ENCODE results near the gene FGF1. TPM values are rescaled to one million over a fixed set of nuclear protein-coding genes. Genes with fewer than 3 reads are reported as not detected.

Gene FGF1
- total and polyA plus RNA-seq, 8 donors: 0.73 to 3.5 (median 1.0) TPM; not detected in 3

DNA sequence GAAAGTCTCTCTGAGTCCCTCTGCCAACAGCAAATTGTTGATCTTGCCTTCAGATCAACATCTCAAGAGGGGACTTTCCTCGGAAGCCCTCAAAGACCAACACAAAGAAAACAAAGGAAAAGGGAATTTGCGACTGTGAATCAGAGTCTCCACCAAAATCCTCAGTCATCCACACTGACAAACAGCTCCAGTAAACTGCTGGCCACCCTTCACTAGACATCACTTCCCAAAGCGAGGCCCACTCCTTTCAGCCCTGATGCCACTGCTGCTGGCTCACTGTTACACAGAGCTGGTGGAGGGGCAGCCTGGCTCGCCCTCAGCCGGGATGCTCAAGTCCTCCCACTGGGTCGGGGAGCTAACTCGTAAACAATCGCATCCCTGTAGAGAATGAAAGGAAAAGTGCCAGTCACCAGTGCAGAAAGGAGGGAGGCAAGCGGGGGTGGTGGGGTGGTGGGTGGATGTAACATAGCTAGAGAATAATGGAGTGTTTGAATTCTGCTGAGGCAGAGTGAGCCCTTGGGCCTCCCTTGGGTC lies 1.3 kb downstream of the FGF1 start:
- peak in 1 of 2 donors; percentile 56 for DNase-seq
- intact Hi-C loops (cut with DNase I; ENCODE audit: low total_unique reads): no loop called here
- 38 to 63% (median 50%) methylated on average over 9 of the region's 9 CpGs for WGBS, 5 donors
- Histone ChIP-seq H3K27ac (peak overlapping the region in 4 of 5 donors; percentile 8 to 34 (median 20)), H3K4me1 (peaks cover 0 to 34% (median 16%) of the 10 kb centered on the region in 4 donors), H3K4me3 (no peak overlapping the region), H3K36me3 (no peaks in the 10 kb centered on the region), H3K27me3 (no peaks in the 10 kb centered on the region), H3K9me3 (no peaks in the 10 kb centered on the region)
- TF ChIP-seq EP300 (IDR thresholded peaks at IDR 0.05) (no peak), POLR2A (IDR thresholded peaks at IDR 0.05) (no peak), POLR2AphosphoS5 (IDR thresholded peaks at IDR 0.05) (no peak)
- TF ChIP-seq, protein P1, sequence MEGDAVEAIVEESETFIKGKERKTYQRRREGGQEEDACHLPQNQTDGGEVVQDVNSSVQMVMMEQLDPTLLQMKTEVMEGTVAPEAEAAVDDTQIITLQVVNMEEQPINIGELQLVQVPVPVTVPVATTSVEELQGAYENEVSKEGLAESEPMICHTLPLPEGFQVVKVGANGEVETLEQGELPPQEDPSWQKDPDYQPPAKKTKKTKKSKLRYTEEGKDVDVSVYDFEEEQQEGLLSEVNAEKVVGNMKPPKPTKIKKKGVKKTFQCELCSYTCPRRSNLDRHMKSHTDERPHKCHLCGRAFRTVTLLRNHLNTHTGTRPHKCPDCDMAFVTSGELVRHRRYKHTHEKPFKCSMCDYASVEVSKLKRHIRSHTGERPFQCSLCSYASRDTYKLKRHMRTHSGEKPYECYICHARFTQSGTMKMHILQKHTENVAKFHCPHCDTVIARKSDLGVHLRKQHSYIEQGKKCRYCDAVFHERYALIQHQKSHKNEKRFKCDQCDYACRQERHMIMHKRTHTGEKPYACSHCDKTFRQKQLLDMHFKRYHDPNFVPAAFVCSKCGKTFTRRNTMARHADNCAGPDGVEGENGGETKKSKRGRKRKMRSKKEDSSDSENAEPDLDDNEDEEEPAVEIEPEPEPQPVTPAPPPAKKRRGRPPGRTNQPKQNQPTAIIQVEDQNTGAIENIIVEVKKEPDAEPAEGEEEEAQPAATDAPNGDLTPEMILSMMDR (IDR thresholded peaks at IDR 0.05): no peak

DNA sequence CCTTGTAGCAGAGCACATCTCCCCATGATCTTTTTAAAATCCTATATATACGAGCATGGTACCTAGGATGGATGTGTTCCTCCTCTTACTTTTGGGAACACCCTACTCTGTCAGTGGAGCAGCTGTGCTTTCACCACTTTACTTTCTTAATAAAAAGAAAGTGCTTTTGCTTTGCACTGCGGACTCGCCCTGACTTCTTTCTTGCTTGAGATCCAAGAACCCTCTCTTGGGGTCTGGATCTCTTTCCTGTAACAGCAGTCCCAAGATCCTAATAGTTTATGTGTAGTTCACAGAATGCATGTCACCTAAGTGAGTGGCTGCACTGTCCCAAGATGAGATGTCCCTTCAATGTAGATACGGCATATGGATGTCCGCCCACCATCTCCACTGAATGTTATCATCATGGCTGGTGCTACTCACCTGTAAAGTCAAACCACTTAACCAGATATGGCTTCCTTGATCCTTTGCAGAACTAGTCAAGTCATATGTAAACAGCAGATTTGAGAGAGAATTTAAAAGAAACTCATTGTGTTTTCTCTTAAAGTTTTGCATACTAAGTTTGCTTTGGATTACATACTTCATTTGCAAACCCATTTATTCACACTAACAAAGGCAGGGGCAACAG lies 1.9 kb downstream of the FGF1 start:
- Histone ChIP-seq H3K9me3 (no peaks in the 10 kb centered on the region), H3K4me3 (no peak overlapping the region), H3K4me1 (peaks cover 0 to 34% (median 16%) of the 10 kb centered on the region in 4 donors), H3K36me3 (no peaks in the 10 kb centered on the region), H3K27ac (peak overlapping the region in 1 of 5 donors; percentile 28), H3K27me3 (no peaks in the 10 kb centered on the region)
- intact Hi-C loops (cut with DNase I; ENCODE audit: low total_unique reads): no loop called here
- TF ChIP-seq, protein P1 (IDR thresholded peaks at IDR 0.05): no peak
- TF ChIP-seq POLR2A (IDR thresholded peaks at IDR 0.05) (no peak), EP300 (IDR thresholded peaks at IDR 0.05) (no peak), POLR2AphosphoS5 (IDR thresholded peaks at IDR 0.05) (no peak)
- no peak for DNase-seq
- WGBS, 5 donors: 85 to 90% (median 87%) methylated on average over 5 of the region's 5 CpGs

GRCh38 chr5:142683116-142683515 lies 2.8 kb downstream of the FGF1 start:
- Histone ChIP-seq H3K36me3 (no peaks in the 10 kb centered on the region), H3K4me3 (no peak overlapping the region), H3K27me3 (no peaks in the 10 kb centered on the region), H3K27ac (no peak overlapping the region), H3K4me1 (peaks cover 0 to 34% (median 16%) of the 10 kb centered on the region in 4 donors), H3K9me3 (no peaks in the 10 kb centered on the region)
- 70 to 85% (median 82%) methylated on average over 3 of the region's 3 CpGs for WGBS, 5 donors
- TF ChIP-seq POLR2A (IDR thresholded peaks at IDR 0.05): no peak
- TF ChIP-seq EP300 (IDR thresholded peaks at IDR 0.05): no peak
- TF ChIP-seq, protein P1 (IDR thresholded peaks at IDR 0.05): no peak
- TF ChIP-seq POLR2AphosphoS5 (IDR thresholded peaks at IDR 0.05): no peak
- intact Hi-C loops (cut with DNase I; ENCODE audit: low total_unique reads): no loop called here
- no peak for DNase-seq

- intact Hi-C loops (cut with DNase I; ENCODE audit: low total_unique reads): no loop called here
- H3K27me3 ChIP-seq: no peaks in the 10 kb centered on the region
- H3K27ac ChIP-seq: peak overlapping the region in 2 of 5 donors; percentile 32 to 58
- no peak overlapping the region for H3K4me3 ChIP-seq
- peak; percentile 53 to 78 for DNase-seq
- H3K4me1 ChIP-seq: peaks cover 0 to 25% (median 11%) of the 10 kb centered on the region in 4 donors
- no peaks in the 10 kb centered on the region for H3K9me3 ChIP-seq
- H3K36me3 ChIP-seq: no peaks in the 10 kb centered on the region
- WGBS, 5 donors: 56 to 75% (median 66%) methylated on average over 5 of the region's 5 CpGs
- TF ChIP-seq POLR2AphosphoS5 (IDR thresholded peaks at IDR 0.05) (peak in 1 of 3 donors; percentile 66), POLR2A (IDR thresholded peaks at IDR 0.05) (no peak)
- TF ChIP-seq, protein P1 (IDR thresholded peaks at IDR 0.05): no peak
Measured at GRCh38 chr5:142680605-142681259, 5.2 kb downstream of the FGF1 start.

Measured in stomach (tissue), 9 donors.